ENCODE results near the gene FRMD8.

GRCh38 chr11:65363770-65364169, 22.7 kb upstream of the FRMD8 start:
- TF ChIP-seq CTCF (IDR thresholded peaks at IDR 0.05) (no peak), EP300 (IDR thresholded peaks at IDR 0.05) (no peak), POLR2A (IDR thresholded peaks at IDR 0.05) (no peak)
